GM12865 (cell line): ENCODE results near the gene NAGLU.
A peak's percentile ranks its signal among the peaks of the same experiment; 100 is the strongest.

Experiments used
- DNase-seq: peaks from one replicate; pipeline ENCODE4 v3.0.0; 2010; ENCODE audit warnings: low read depth
- H3K4me3 ChIP-seq: 2 replicates; pipeline ENCODE4 v1.5.1; 2011; ENCODE audit warnings: mild to moderate bottlenecking, low read depth, low read length, control low read depth
- TF ChIP-seq, protein P1 (sequence below): IDR thresholded peaks from 2 replicates; pipeline ENCODE4 v1.5.1; 2011; ENCODE audit warnings: low read length, control low read depth, low read depth, inconsistent platforms; ENCODE audit not compliant: insufficient read depth; ENCODE audit errors: missing control alignments

Gene NAGLU

GRCh38 chr17:42562388-42563142, 26.5 kb downstream of the NAGLU start:
- DNase-seq, result no peak
- peak overlapping the region; percentile 87 for H3K4me3 ChIP-seq
- TF ChIP-seq, protein P1, sequence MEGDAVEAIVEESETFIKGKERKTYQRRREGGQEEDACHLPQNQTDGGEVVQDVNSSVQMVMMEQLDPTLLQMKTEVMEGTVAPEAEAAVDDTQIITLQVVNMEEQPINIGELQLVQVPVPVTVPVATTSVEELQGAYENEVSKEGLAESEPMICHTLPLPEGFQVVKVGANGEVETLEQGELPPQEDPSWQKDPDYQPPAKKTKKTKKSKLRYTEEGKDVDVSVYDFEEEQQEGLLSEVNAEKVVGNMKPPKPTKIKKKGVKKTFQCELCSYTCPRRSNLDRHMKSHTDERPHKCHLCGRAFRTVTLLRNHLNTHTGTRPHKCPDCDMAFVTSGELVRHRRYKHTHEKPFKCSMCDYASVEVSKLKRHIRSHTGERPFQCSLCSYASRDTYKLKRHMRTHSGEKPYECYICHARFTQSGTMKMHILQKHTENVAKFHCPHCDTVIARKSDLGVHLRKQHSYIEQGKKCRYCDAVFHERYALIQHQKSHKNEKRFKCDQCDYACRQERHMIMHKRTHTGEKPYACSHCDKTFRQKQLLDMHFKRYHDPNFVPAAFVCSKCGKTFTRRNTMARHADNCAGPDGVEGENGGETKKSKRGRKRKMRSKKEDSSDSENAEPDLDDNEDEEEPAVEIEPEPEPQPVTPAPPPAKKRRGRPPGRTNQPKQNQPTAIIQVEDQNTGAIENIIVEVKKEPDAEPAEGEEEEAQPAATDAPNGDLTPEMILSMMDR, result no peak

GRCh38 chr17:42563143-42563509, 27.1 kb downstream of the NAGLU start:
- peak; percentile 62 for DNase-seq
- TF ChIP-seq, protein P1, result no peak

DNA sequence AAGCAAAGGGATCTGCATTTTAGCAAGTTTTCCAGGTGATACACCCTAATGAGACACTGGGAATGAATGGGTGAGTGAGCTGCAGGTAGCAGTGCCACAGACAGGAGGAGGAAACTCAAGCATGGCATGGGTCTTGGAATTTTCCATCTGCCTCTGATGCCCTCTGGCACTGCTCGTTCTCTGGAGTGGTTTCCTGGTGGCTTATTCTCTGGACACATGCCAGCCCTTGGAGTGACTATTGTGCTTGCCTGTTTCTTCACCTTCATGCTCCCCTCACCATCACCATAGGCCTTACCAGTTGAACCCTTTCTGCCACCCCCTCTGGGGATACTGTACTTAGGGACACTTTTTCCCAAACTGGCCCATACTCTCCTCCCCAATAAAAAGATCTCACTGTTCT, 27.5 kb downstream of the NAGLU start:
- DNase-seq, result no peak
- peak overlapping the region; percentile 87 for H3K4me3 ChIP-seq
- TF ChIP-seq, protein P1, result no peak

More at GRCh38 chr17:42563143-42563509, 27.1 kb downstream of the NAGLU start:
- peak overlapping the region; percentile 87 for H3K4me3 ChIP-seq

DNA sequence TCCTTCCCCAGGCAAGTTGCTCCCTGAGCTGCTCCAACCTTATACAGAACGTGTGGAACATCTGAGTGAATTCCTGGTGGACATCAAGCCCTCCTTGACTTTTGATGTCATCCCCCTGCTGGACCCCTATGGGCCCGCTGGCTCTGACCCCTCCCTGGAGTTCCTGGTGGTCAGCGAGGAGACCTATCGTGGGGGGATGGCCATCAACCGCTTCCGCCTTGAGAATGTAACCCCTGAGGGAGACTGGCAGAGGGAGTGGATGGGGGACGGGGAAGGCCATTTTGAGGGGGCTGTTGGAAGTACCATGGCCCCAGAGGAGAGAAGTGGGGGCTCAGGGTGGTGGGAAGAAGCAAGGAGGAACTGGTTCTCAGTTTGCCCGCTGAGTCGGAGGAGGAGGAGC, 27.9 kb downstream of the NAGLU start:
- H3K4me3 ChIP-seq, result no peak overlapping the region; the same call in 1 of the 2 replicates
- TF ChIP-seq, protein P1, result no peak
- DNase-seq, result no peak

DNA sequence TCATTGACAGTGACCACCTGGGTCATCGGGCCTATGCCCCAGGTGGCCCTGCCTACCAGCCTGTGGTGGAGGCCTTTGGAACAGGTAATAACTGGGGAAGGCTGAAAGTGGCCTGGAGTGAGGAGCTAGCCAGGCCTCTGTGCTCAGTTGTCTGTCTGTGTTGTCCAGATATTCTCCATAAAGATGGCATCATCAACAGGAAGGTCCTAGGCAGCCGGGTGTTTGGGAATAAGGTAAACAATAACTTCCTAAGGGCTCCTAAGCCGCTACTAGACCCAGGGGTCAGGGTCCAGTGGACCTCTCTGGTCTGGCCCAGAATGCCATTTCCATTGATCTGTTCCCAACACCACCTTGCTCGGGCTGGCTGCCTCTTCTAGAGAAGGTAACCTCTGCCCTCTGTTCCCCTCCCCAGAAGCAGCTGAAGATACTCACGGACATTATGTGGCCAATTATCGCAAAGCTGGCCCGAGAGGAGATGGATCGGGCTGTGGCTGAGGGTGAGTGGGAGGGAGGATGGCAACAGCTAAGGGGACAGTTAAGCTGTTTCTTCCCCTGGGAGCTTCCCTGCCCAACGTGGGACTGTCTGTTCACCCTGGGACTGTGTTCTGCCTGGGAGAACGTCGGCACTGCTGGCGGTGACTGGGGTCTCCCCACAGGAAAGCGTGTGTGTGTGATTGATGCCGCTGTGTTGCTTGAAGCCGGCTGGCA, 28.9 kb downstream of the NAGLU start:
- DNase-seq, result no peak
- no peak overlapping the region for H3K4me3 ChIP-seq
- TF ChIP-seq, protein P1, result no peak

- no peak overlapping the region for H3K4me3 ChIP-seq
- no peak for DNase-seq
- TF ChIP-seq, protein P1, result no peak
Observed at GRCh38 chr17:42565523-42566214, 29.6 kb downstream of the NAGLU start.
